DND-41 (cell line): ENCODE data around the gene CD52.

Source experiments
- ATAC-seq: fragments of 200-7000 bp; cut with Tn5 transposase; 3 replicates; pipeline ENCODE4 v1.9.1; 2021; ENCODE audit warnings: low read depth; ENCODE audit not compliant: insufficient read depth
- DNase-seq: peaks from one replicate; pipeline ENCODE4 v3.0.0-alpha.2; 2020
- H2AFZ ChIP-seq: 2 replicates; pipeline ENCODE4 v1.6.0; 2012; ENCODE audit warnings: low read depth, low read length
- H3K27ac ChIP-seq: 2 replicates; pipeline ENCODE4 v1.5.1; 2012; ENCODE audit warnings: low read length, inconsistent platforms
- H3K27me3 ChIP-seq: fragments of 200-600 bp; sonication (generic); 2 replicates; pipeline ENCODE4 v1.6.0; 2012; ENCODE audit warnings: low read length, mild to moderate bottlenecking, inconsistent platforms; ENCODE audit not compliant: insufficient read depth, poor library complexity
- H3K36me3 ChIP-seq: 2 replicates; pipeline ENCODE4 v1.5.1; 2012; ENCODE audit warnings: low read length, inconsistent platforms; ENCODE audit not compliant: insufficient read depth
- H3K4me1 ChIP-seq: 2 replicates; pipeline ENCODE4 v1.5.1; 2012; ENCODE audit warnings: mild to moderate bottlenecking, low read length; ENCODE audit not compliant: insufficient read depth
- H3K4me2 ChIP-seq: 2 replicates; pipeline ENCODE4 v1.6.0; 2012; ENCODE audit warnings: mild to moderate bottlenecking, moderate library complexity, low read length, inconsistent platforms; ENCODE audit not compliant: insufficient read depth
- H3K4me3 ChIP-seq, 2 experiments: fragments of 200-600 bp in 1 of 2; shearing (Covaris generic) in 1 of 2; 2 replicates each; pipeline ENCODE4 v1.5.1; 2012 to 2016; ENCODE audit warnings: inconsistent platforms in 2 of 2, low read length in 2 of 2, mild to moderate bottlenecking in 2 of 2, low read depth in 1 of 2, moderate library complexity in 1 of 2
- H3K79me2 ChIP-seq: 2 replicates; pipeline ENCODE4 v1.6.0; 2012; ENCODE audit warnings: low read length, inconsistent platforms; ENCODE audit not compliant: insufficient read depth
- H3K9ac ChIP-seq: 2 replicates; pipeline ENCODE4 v1.6.0; 2012; ENCODE audit warnings: low read depth, mild to moderate bottlenecking, inconsistent platforms, low read length, moderate library complexity
- H3K9me3 ChIP-seq: 2 replicates; pipeline ENCODE4 v1.5.1; 2012; ENCODE audit warnings: low read length, moderate library complexity, mild to moderate bottlenecking, inconsistent platforms; ENCODE audit not compliant: insufficient read depth, severe bottlenecking
- H4K20me1 ChIP-seq: 2 replicates; pipeline ENCODE4 v1.6.0; 2012; ENCODE audit warnings: low read length; ENCODE audit not compliant: insufficient read depth
- CTCF ChIP-seq: IDR thresholded peaks from 2 replicates; pipeline ENCODE4 v1.5.1; 2012; ENCODE audit warnings: borderline replicate concordance, low read length, moderate library complexity, mild to moderate bottlenecking; ENCODE audit not compliant: poor library complexity, severe bottlenecking; ENCODE audit errors: extremely low read depth
- EZH2 ChIP-seq: IDR thresholded peaks from 3 replicates; pipeline ENCODE4 v1.6.1; 2012; ENCODE audit warnings: borderline replicate concordance, low read depth, mild to moderate bottlenecking, moderate library complexity, low read length, inconsistent platforms; ENCODE audit not compliant: severe bottlenecking

The CD52 gene

DNA sequence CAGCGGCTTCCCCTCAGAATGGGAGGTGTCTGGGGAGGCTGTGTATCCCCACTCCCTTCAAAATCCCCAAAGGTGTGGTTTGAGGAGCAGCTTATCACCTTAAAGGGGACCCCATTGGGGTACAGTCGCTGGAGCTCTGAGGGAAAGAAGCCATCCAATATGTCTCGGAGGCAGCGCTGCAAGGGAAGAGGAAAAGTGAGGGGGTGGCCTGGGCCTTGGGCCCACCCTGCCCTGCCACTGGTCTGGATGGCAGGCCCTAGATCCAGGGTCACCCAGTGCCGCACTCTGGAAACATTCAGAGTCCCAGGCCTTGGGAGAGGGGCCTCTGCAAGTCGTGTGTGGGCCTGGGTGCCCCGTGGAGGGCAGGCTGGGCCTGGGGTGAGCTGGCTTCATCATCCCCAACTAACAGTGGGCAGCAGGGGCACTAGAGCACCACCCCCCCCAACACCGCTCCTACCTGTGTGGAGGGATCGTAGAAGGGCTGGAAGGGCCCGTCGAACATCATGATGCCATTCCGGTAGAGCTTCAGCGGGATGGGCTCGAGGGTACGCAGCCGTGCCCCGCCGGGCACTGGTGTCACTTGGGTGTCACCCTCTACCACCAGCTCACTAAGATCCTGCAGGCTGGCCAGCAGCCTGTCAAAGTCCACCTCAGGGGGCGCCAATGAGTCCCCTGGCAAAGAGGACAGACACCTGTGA, 32.2 kb upstream of the CD52 start:
- peak overlapping the region; percentile 93 for H3K27ac ChIP-seq
- H4K20me1 ChIP-seq: peaks cover 13% of the 10 kb centered on the region; the same call in 1 of the 2 replicates
- ATAC-seq (no peak), DNase-seq (peak; percentile 53)
- H3K9ac ChIP-seq: peak overlapping the region; percentile 42; the same call in 1 of the 2 replicates
- H3K9me3 ChIP-seq: no peaks in the 10 kb centered on the region
- no peak overlapping the region; the same call in 1 of the 2 replicates for H3K4me2 ChIP-seq
- peaks cover 81% of the 10 kb centered on the region for H3K4me1 ChIP-seq
- TF ChIP-seq EZH2 (no peak), CTCF (peak; percentile 50)
- H3K27me3 ChIP-seq: no peaks in the 10 kb centered on the region
- H2AFZ ChIP-seq: no peak overlapping the region
- H3K4me3 ChIP-seq: no peak overlapping the region
- peaks cover 15% of the 10 kb centered on the region for H3K79me2 ChIP-seq
- peaks cover 37% of the 10 kb centered on the region for H3K36me3 ChIP-seq

DNA sequence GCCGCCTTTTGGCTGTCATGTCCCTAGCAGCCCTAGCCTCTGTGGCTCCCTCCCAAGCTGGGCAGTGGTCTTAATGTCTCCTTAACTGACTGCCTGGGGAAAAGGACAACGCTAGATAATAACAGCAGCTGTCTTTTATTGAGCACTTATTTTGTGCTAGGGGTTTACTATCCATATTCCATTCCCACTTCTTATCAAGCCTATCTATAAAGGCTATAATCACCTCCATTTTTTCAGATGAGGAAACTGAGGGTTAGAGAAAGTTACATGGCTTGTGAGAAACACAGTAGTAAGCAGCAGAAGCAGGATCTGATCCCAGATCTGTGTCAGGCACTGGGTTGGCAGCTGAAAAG, 31.7 kb upstream of the CD52 start:
- no peak overlapping the region for H3K4me3 ChIP-seq
- H3K9ac ChIP-seq: peak overlapping the region; percentile 42
- H3K36me3 ChIP-seq: peaks cover 32% of the 10 kb centered on the region
- ATAC-seq: no peak
- TF ChIP-seq CTCF (no peak), EZH2 (no peak)
- H4K20me1 ChIP-seq: peaks cover 9% of the 10 kb centered on the region; the same call in 1 of the 2 replicates
- H3K9me3 ChIP-seq: no peaks in the 10 kb centered on the region
- no peak overlapping the region for H2AFZ ChIP-seq
- peaks cover 81% of the 10 kb centered on the region for H3K4me1 ChIP-seq
- no peak overlapping the region; the same call in 1 of the 2 replicates for H3K4me2 ChIP-seq
- peaks cover 10% of the 10 kb centered on the region for H3K79me2 ChIP-seq
- DNase-seq: no peak
- H3K27me3 ChIP-seq: no peaks in the 10 kb centered on the region
- H3K27ac ChIP-seq: peak overlapping the region; percentile 93

- no peak overlapping the region for H2AFZ ChIP-seq
- H3K4me3 ChIP-seq: peak overlapping the region in 1 of 2 experiments; percentile 1; a peak in 1 of 4 replicates
- peak overlapping the region; percentile 45 for H3K9ac ChIP-seq
- H3K27ac ChIP-seq: peak overlapping the region; percentile 93
- H3K4me1 ChIP-seq: peaks cover 82% of the 10 kb centered on the region
- no peaks in the 10 kb centered on the region for H3K9me3 ChIP-seq
- ATAC-seq (peak; percentile 74), DNase-seq (peak; percentile 91)
- H3K79me2 ChIP-seq: no peaks in the 10 kb centered on the region
- peak overlapping the region; percentile 31 for H3K4me2 ChIP-seq
- peak; percentile 7 for TF ChIP-seq CTCF
- no peak for TF ChIP-seq EZH2
- peaks cover 23% of the 10 kb centered on the region for H3K36me3 ChIP-seq
- H3K27me3 ChIP-seq: no peaks in the 10 kb centered on the region
- no peaks in the 10 kb centered on the region for H4K20me1 ChIP-seq
Measured at GRCh38 chr1:26287033-26287711, 30.6 kb upstream of the CD52 start.
